CD4-positive, alpha-beta T cell (primary cell): ENCODE measurements around the gene GRIK1. TPM values are rescaled to one million over a fixed set of nuclear protein-coding genes. Genes with fewer than 3 reads are reported as not detected.

Experiments used
- ATAC-seq: fragments of 200-7000 bp; cut with Tn5 transposase; one replicate; pipeline ENCODE4 v1.10.0; 2022; ENCODE audit warnings: mild to moderate bottlenecking; ENCODE audit not compliant: poor library complexity
- CTCF ChIA-PET: fragments of 350-600 bp; sonication (Branson Sonifier 250); formaldehyde crosslinking; loops from one replicate; lab custom pipeline; 2021; ENCODE audit warnings: antibody characterized with exemption, inconsistent platforms; lab: Charles Lee
- POLR2A ChIA-PET: fragments of 350-600 bp; sonication (Branson Sonifier 250); formaldehyde crosslinking; loops from one replicate; lab custom pipeline; 2021; ENCODE audit warnings: antibody characterized with exemption, inconsistent platforms; lab: Charles Lee
- DNase-seq, 14 experiments: peaks; one replicate each; pipeline ENCODE4 v3.0.0-alpha.2; 2013 to 2020; ENCODE audit warnings: mixed read lengths in 2 of 14
- H3K27ac ChIP-seq, 2 donors: one replicate each; pipeline versions ENCODE4 v1.5.1 to v1.7.0; 2013; ENCODE audit warnings: low read length in 2 of 2, low read depth in 1 of 2, mild to moderate bottlenecking in 1 of 2
- H3K27me3 ChIP-seq, 2 experiments: 1 replicate in 1 of 2; 2 replicates in 1 of 2; pipeline versions ENCODE4 v1.6.1 to v1.7.0; 2013; ENCODE audit warnings: low read length in 2 of 2, control low read depth in 1 of 2, mild to moderate bottlenecking in 1 of 2, moderate library complexity in 1 of 2; ENCODE audit not compliant: insufficient read depth in 2 of 2, control insufficient read depth in 1 of 2
- H3K36me3 ChIP-seq: one replicate; pipeline ENCODE4 v1.6.1; 2013; ENCODE audit warnings: low read length, control low read depth; ENCODE audit not compliant: insufficient read depth
- H3K4me1 ChIP-seq: one replicate; pipeline ENCODE4 v1.6.1; 2013; ENCODE audit warnings: low read length, control low read depth; ENCODE audit not compliant: insufficient read depth
- H3K4me3 ChIP-seq: one replicate; pipeline ENCODE4 v1.5.1; 2013; ENCODE audit warnings: mild to moderate bottlenecking, low read length, moderate library complexity
- H3K9me3 ChIP-seq, 2 experiments: 1 replicate in 1 of 2; 2 replicates in 1 of 2; pipeline versions ENCODE4 v1.6.1 to v1.7.0; 2013; ENCODE audit warnings: low read length in 2 of 2, mild to moderate bottlenecking in 2 of 2, control low read depth in 1 of 2, moderate library complexity in 1 of 2; ENCODE audit not compliant: control insufficient read depth in 1 of 2, insufficient read depth in 1 of 2
- H3K27ac Mint-ChIP-seq: one replicate; pipeline ENCODE4 v1.8.0; 2020; ENCODE audit warnings: mixed read lengths
- H3K27me3 Mint-ChIP-seq: one replicate; pipeline ENCODE4 v1.8.0; 2021; ENCODE audit warnings: mixed read lengths
- H3K36me3 Mint-ChIP-seq: one replicate; pipeline ENCODE4 v1.8.0; 2021; ENCODE audit warnings: low read depth, mixed read lengths
- H3K4me1 Mint-ChIP-seq: one replicate; pipeline ENCODE4 v1.8.0; 2021; ENCODE audit warnings: low read depth, mixed read lengths
- H3K4me3 Mint-ChIP-seq: one replicate; pipeline ENCODE4 v1.8.0; 2020; ENCODE audit warnings: mild to moderate bottlenecking, mixed read lengths
- H3K9me3 Mint-ChIP-seq: one replicate; pipeline ENCODE4 v1.8.0; 2020; ENCODE audit warnings: mixed read lengths
- CTCF ChIP-seq: fragments of 200-600 bp; IDR thresholded peaks from one replicate; pipeline ENCODE4 v1.8.0; 2022; ENCODE audit warnings: antibody characterized with exemption, mild to moderate bottlenecking
- intact Hi-C, 2 experiments: fragments of 100-400 bp; cut with DNase I in 1 of 2; cut with micrococcal nuclease in 1 of 2; formaldehyde crosslinking; loops; one replicate each; pipeline versions ENCODE4 v1.15.1 to v1.9.0; 2023 to 2025; cut with DNase I, micrococcal nuclease
- total RNA-seq, 174 experiments: library from RNA in 2 of 174; stranded (reverse) in 2 of 174; gene quantifications; one replicate each; pipeline ENCODE4 v1.2.3 and lab custom pipeline; 2021 to 2026

GRIK1 gene
- total RNA-seq, 2 experiments from 2014 or later, result not detected

- Histone ChIP-seq H3K27ac (no peak overlapping the region), H3K4me3 (no peak overlapping the region), H3K27me3 (peaks cover 0 to 5% of the 10 kb centered on the region in 2 experiments), H3K9me3 (peaks cover 0 to 4% of the 10 kb centered on the region in 2 experiments), H3K4me1 (no peaks in the 10 kb centered on the region), H3K36me3 (no peaks in the 10 kb centered on the region)
- Mint-ChIP-seq H3K9me3 (no peaks in the 10 kb centered on the region), H3K4me1 (no peaks in the 10 kb centered on the region), H3K4me3 (no peak overlapping the region), H3K36me3 (no peaks in the 10 kb centered on the region), H3K27ac (no peak overlapping the region), H3K27me3 (peaks cover 22% of the 10 kb centered on the region)
- ChIA-PET POLR2A (no interaction called here), CTCF (no interaction called here)
- DNase-seq, result no peak
- no peak for TF ChIP-seq CTCF
- no peak for ATAC-seq
- intact Hi-C loops, result no loop called here
Observed at GRCh38 chr21:29892379-29892778, 47.4 kb downstream of the GRIK1 start.

GRCh38 chr21:29888437-29888836 is 51.4 kb downstream of the GRIK1 start:
- H3K27me3 ChIP-seq, result no peaks in the 10 kb centered on the region
- Mint-ChIP-seq H3K27ac (no peak overlapping the region), H3K27me3 (peaks cover under 1% of the 10 kb centered on the region), H3K36me3 (no peaks in the 10 kb centered on the region), H3K9me3 (no peaks in the 10 kb centered on the region), H3K4me1 (no peaks in the 10 kb centered on the region), H3K4me3 (no peak overlapping the region)
- ATAC-seq (no peak), DNase-seq (no peak)
- no peaks in the 10 kb centered on the region for H3K4me1 ChIP-seq
- peaks cover 0 to 4% of the 10 kb centered on the region in 2 experiments for H3K9me3 ChIP-seq
- ChIA-PET CTCF (interaction anchor here (0.6 kb wide), 1 partner anchor 148 kb away, joined by 3 read pairs; no protein-coding TSS in a partner anchor), POLR2A (no interaction called here)
- H3K27ac ChIP-seq, result no peak overlapping the region
- intact Hi-C loops, result no loop called here
- TF ChIP-seq CTCF, result no peak
- H3K4me3 ChIP-seq, result no peak overlapping the region
- no peaks in the 10 kb centered on the region for H3K36me3 ChIP-seq

- H3K27me3 Mint-ChIP-seq, result no peaks in the 10 kb centered on the region
- intact Hi-C loops, result no loop called here
- no peaks in the 10 kb centered on the region for H3K36me3 Mint-ChIP-seq
- no peak for TF ChIP-seq CTCF
- H3K4me3 Mint-ChIP-seq, result no peak overlapping the region
- no peaks in the 10 kb centered on the region for H3K9me3 Mint-ChIP-seq
- H3K4me1 Mint-ChIP-seq, result no peaks in the 10 kb centered on the region
- ChIA-PET POLR2A (no interaction called here), CTCF (no interaction called here)
- Histone ChIP-seq H3K36me3 (no peaks in the 10 kb centered on the region), H3K4me3 (no peak overlapping the region), H3K9me3 (peaks cover 0 to 3% of the 10 kb centered on the region in 2 experiments), H3K27ac (no peak overlapping the region), H3K27me3 (no peaks in the 10 kb centered on the region), H3K4me1 (no peaks in the 10 kb centered on the region)
- no peak overlapping the region for H3K27ac Mint-ChIP-seq
- DNase-seq (no peak), ATAC-seq (no peak)
Observed at GRCh38 chr21:29887313-29888009, 52.3 kb downstream of the GRIK1 start.
